ENCODE measurements around the gene KIF12. TPM values are rescaled to one million over a fixed set of nuclear protein-coding genes. Genes with fewer than 3 reads are reported as not detected.

The KIF12 gene
- total and polyA plus RNA-seq, 12 donors, result 0.13 to 0.45 TPM; not detected in 10

- DNase-seq (no peak), ATAC-seq (peak in 1 of 8 donors; percentile 20)
- WGBS, 2 donors, result 88 to 91% methylated on average over 9 of the region's 9 CpGs
- TF ChIP-seq CTCF (IDR thresholded peaks at IDR 0.05), result no peak
- Histone ChIP-seq H3K4me1 (peaks cover 0 to 14% (median 8%) of the 10 kb centered on the region in 9 donors), H3K9me3 (peaks cover 0 to 4% (median 0%) of the 10 kb centered on the region in 11 donors), H3K27ac (no peak overlapping the region), H3K27me3 (peaks cover 0 to 16% (median 5%) of the 10 kb centered on the region in 7 donors), H3K36me3 (no peaks in the 10 kb centered on the region), H3K4me3 (no peak overlapping the region)
- intact Hi-C loops (cut with DNase I), result no loop called here
These were observed 23.3 kb upstream of the KIF12 start for GRCh38 chr9:114122136-114123027.

DNA sequence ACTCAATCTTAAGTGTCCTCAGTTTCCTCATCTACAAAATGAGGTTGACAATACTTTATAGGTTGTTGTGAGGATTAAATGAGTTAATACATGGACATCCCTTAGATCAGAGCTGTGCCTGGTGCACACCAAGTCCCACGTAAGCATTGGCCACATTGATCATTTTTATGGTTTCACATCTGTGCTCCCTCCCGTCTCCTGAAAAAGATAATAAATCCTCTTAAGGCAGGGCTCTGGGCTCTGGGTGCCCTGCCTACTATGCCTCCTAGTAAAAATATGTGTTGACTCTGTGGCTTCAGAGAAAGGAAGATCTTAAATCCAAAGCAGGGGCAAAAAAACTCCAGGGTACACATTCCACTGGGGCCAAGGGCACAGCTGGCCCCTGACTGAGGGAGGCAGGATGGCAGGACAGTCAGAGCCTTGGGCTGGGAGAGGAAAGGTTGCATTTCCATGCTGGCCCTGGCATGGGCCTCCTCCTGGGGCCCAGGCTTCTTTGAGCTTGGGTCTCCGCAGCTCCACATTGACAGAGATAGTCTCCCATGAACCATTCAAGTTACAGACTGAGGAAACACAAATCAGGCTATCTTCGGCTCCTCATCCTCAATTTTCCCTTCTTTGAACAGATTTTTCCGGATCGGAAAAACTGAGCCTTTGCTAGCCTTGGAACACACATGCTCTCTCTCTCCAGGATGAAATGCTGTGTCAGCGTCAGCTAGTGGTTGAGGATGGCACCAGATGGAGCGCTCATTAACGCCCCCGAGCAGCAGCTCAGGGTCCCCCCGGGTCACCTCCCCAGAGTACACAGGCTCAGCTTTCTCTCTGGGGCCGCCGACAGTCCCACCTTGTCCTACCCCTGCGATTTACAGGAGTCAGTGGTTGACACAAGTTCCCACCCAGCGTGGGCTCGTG lies 22.4 kb upstream of the KIF12 start:
- no peak for TF ChIP-seq CTCF (IDR thresholded peaks at IDR 0.05)
- Histone ChIP-seq H3K9me3 (no peaks in the 10 kb centered on the region), H3K27ac (no peak overlapping the region), H3K27me3 (peaks cover 0 to 18% (median 5%) of the 10 kb centered on the region in 7 donors), H3K36me3 (no peaks in the 10 kb centered on the region), H3K4me3 (no peak overlapping the region), H3K4me1 (peaks cover 0 to 14% (median 9%) of the 10 kb centered on the region in 9 donors)
- DNase-seq (no peak), ATAC-seq (peak in 1 of 8 donors; percentile 22)
- 75 to 78% methylated on average over 16 of the region's 16 CpGs for WGBS, 2 donors
- intact Hi-C loops (cut with DNase I), result no loop called here

GRCh38 chr9:114120192-114121014 lies 21.3 kb upstream of the KIF12 start:
- DNase-seq, result no peak
- Histone ChIP-seq H3K27me3 (peaks cover 0 to 18% (median 6%) of the 10 kb centered on the region in 7 donors), H3K27ac (no peak overlapping the region), H3K4me1 (peaks cover 0 to 21% (median 12%) of the 10 kb centered on the region in 9 donors), H3K4me3 (no peak overlapping the region), H3K36me3 (no peaks in the 10 kb centered on the region), H3K9me3 (no peaks in the 10 kb centered on the region)
- ATAC-seq, result no peak
- 63 to 76% methylated on average over 4 of the region's 4 CpGs for WGBS, 2 donors
- intact Hi-C loops (cut with DNase I), result no loop called here
- no peak for TF ChIP-seq CTCF (IDR thresholded peaks at IDR 0.05)

Data from heart right ventricle (tissue), 16 donors.